SK-N-MC (cell line): Measurements from ENCODE around the gene STAG1.

Experiments used
- EZH2 ChIP-seq: fragments of 200-600 bp; sonication (generic); IDR thresholded peaks from one replicate; pipeline ENCODE4 v1.6.1; 2017; ENCODE audit warnings: antibody characterized with exemption
- POLR2AphosphoS5 ChIP-seq: IDR thresholded peaks from 2 replicates; pipeline ENCODE4 v1.6.1; 2012; ENCODE audit warnings: mild to moderate bottlenecking, low read depth, low read length, borderline replicate concordance

DNA sequence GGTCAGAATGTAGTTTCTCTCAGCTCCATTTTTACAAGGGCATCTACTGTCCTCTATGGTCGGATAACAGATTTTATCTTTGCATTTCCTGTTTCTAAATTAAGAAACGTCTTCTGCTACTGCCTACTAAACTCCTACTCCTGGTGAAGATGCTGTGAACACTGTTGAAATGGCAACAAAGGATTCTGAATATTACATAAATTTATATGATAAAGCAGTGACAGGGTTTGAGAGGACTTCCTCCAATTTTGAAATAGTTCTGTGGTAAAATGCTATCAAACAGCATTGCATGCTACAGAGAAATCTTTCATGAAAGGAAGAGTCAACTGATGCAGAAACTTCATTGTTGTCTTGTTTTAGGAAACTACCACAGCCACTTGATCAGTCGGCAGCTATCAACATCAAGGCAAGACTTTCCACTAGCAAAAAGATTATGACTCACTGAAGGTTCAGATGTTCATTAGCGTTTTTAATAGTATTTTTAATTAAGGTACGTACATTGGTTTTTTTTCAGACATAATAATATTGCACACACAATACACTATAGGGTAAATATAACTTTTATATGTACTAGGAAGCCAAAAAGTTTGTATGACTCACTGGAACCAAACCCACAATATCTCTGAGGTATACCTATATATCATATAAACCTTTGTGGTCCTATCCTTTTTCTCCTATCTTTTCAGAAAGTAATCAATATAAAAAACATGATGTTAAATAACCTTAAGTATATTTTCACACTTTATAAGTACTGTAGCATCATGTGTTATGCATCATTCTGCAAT is 156.1 kb downstream of the STAG1 start:
- no peak for TF ChIP-seq POLR2AphosphoS5
- no peak for TF ChIP-seq EZH2
